GM10248 (cell line): Measurements from ENCODE around the gene RHOH.

Source experiments
- CTCF ChIA-PET: fragments of 300-600 bp; sonication (Branson Sonifier 250); formaldehyde crosslinking; extraction: SDS; loops from one replicate; lab custom pipeline; 2021; ENCODE audit warnings: antibody characterized with exemption; lab: Yijun Ruan, JAX
- POLR2A ChIA-PET: fragments of 350-650 bp; sonication (Branson Sonifier 250); formaldehyde crosslinking; extraction: SDS; loops from one replicate; lab custom pipeline; 2020; ENCODE audit warnings: antibody characterized with exemption; lab: Yijun Ruan, JAX
- DNase-seq: peaks from one replicate; pipeline ENCODE4 v3.0.0; 2012; ENCODE audit errors: extremely low spot score
- CTCF ChIP-seq: IDR thresholded peaks from 2 replicates; pipeline ENCODE4 v1.5.1; 2012; ENCODE audit warnings: mild to moderate bottlenecking, low read depth; ENCODE audit errors: extremely low read depth, missing control alignments, control extremely low read depth

Gene RHOH

GRCh38 chr4:40234519-40235039, 37.7 kb downstream of the RHOH start:
- ChIA-PET POLR2A (interaction anchor here (0.8 kb wide), 1 partner anchor 14 kb away, joined by 4 read pairs; no protein-coding TSS in a partner anchor), CTCF (no interaction called here)
- no peak for DNase-seq
- no peak for TF ChIP-seq CTCF

DNA sequence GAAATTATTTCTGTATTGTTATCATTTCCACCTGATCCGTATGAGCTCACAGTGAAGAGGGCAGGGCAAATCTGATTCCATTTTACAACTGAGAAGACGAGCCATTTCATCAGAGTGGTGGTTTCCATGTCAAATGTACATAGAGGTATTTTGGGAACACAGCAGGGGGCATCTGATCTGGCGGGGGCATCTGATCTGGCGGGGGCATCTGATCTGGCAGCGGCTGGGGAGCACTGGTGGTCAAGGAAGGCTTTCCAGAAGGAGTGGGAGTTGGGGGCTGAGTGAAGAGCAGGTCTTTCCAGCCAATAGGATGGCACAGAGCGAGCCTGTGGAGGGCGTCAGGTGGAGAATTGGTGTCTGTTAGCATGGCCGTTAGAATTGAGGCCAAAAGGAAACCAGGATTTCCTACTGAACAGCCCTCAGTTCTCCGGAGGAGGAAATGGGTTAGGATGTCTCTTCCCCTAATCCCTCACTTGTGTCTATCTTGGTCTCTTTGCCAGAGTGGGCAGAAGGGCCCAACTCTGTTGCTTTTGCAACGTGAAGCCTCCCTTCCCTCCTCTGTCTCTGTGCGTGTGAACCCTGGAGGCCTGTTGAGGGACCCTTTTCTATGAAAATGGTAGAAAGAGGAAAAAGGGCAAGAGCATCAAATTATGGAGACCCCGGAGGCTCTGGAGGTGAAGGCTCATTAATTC, 41.3 kb downstream of the RHOH start:
- TF ChIP-seq CTCF = no peak
- DNase-seq = no peak
- ChIA-PET POLR2A (no interaction called here), CTCF (interaction anchor here (1.0 to 1.3 kb wide), 4 partner anchors 12 to 70 kb away, joined by 3 to 9 read pairs (median 4); no protein-coding TSS in a partner anchor)

GRCh38 chr4:40238700-40239548, 42.1 kb downstream of the RHOH start:
- no peak for TF ChIP-seq CTCF
- ChIA-PET CTCF (no interaction called here), POLR2A (no interaction called here)
- no peak for DNase-seq

GRCh38 chr4:40240040-40240653, 43.3 kb downstream of the RHOH start:
- TF ChIP-seq CTCF = no peak
- POLR2A ChIA-PET = interaction anchor here (0.7 kb wide), 1 partner anchor 83 kb away, joined by 4 read pairs; no protein-coding TSS in a partner anchor
- DNase-seq = no peak
- CTCF ChIA-PET = interaction anchor here (1.2 to 1.7 kb wide), 3 partner anchors 14 to 77 kb away, joined by 3 to 4 read pairs (median 3); no protein-coding TSS in a partner anchor

- ChIA-PET CTCF (interaction anchor here (1.0 to 1.7 kb wide), 4 partner anchors 33 to 76 kb away, joined by 3 to 4 read pairs (median 3); no protein-coding TSS in a partner anchor), POLR2A (interaction anchor here (0.7 kb wide), 1 partner anchor 82 kb away, joined by 4 read pairs; no protein-coding TSS in a partner anchor)
- TF ChIP-seq CTCF = no peak
- no peak for DNase-seq
Measured at GRCh38 chr4:40241026-40241425, 44.2 kb downstream of the RHOH start.

DNA sequence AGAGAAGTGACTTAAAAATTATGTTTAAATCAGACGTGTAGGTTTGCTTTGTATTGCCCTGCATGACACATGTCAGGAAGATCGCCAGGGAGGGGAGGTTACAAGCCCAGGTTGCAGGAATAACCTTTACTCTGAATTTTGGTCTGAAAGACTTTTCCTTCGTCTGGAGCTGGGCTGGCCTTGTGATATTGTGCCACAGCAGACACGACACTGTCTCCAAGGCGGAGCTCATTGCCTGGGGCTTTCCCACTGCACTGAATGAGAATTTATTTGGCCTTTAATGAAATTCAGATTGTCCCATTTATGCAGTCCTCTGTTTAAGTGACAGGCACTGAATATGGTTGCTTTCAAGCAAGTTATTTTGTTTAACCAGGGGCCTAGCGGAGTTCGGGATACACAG, 45.1 kb downstream of the RHOH start:
- TF ChIP-seq CTCF = no peak
- ChIA-PET POLR2A (no interaction called here), CTCF (interaction anchor here (1.0 to 1.3 kb wide), 4 partner anchors 34 to 75 kb away, joined by 3 to 4 read pairs (median 3); no protein-coding TSS in a partner anchor)
- DNase-seq = no peak
